H1 (cell line): Measurements from ENCODE around the gene RERE. TPM values are rescaled to one million over a fixed set of nuclear protein-coding genes. Genes with fewer than 3 reads are reported as not detected.

Source experiments
- CTCF ChIA-PET: fragments of 300-600 bp; sonication (Branson Sonifier 250); formaldehyde crosslinking; loops from one replicate; lab custom pipeline; 2021; ENCODE audit not compliant: partially characterized antibody; lab: Charles Lee
- POLR2A ChIA-PET: fragments of 300-600 bp; sonication (Branson Sonifier 250); formaldehyde crosslinking; loops from one replicate; lab custom pipeline; 2021; ENCODE audit warnings: inconsistent platforms; ENCODE audit not compliant: partially characterized antibody; lab: Charles Lee
- DNase-seq, 2 experiments: peaks; one replicate each; pipeline versions ENCODE4 v3.0.0 to v3.0.0-alpha.2; 2010 to 2022; ENCODE audit warnings: low spot score in 2 of 2, low read depth in 1 of 2, mixed read lengths in 1 of 2
- FAIRE-seq: peaks from 2 replicates; lab custom pipeline; 2011; peaks lifted over from hg19 to GRCh38; lab: Jason Lieb, UNC
- H2AFZ ChIP-seq: 2 replicates; pipeline ENCODE4 v1.8.1; 2012; ENCODE audit warnings: low read length, inconsistent platforms
- H2AK5ac ChIP-seq: 2 replicates; pipeline ENCODE4 v1.6.1; 2013; ENCODE audit warnings: low read depth, low read length
- H2BK120ac ChIP-seq: replicated peaks from 2 replicates; pipeline ENCODE3; 2013; ENCODE audit warnings: low read depth, low read length, inconsistent platforms
- H2BK12ac ChIP-seq: 2 replicates; pipeline ENCODE4 v1.6.1; 2013; ENCODE audit warnings: low read depth, low read length
- H2BK15ac ChIP-seq: 2 replicates; pipeline ENCODE4 v1.6.1; 2013; ENCODE audit warnings: low read length
- H2BK20ac ChIP-seq: 2 replicates; pipeline ENCODE4 v1.6.1; 2013; ENCODE audit warnings: low read length
- H2BK5ac ChIP-seq: 2 replicates; pipeline ENCODE4 v1.6.1; 2013; ENCODE audit warnings: low read depth, low read length
- H3K14ac ChIP-seq: 2 replicates; pipeline ENCODE4 v1.6.1; 2013; ENCODE audit warnings: inconsistent platforms; ENCODE audit not compliant: insufficient read length
- H3K18ac ChIP-seq: 2 replicates; pipeline ENCODE4 v1.6.1; 2013; ENCODE audit warnings: low read length; ENCODE audit errors: extremely low read depth
- H3K23ac ChIP-seq: 2 replicates; pipeline ENCODE4 v1.6.1; 2013; ENCODE audit warnings: inconsistent platforms; ENCODE audit not compliant: insufficient read length
- H3K23me2 ChIP-seq: 2 replicates; pipeline ENCODE4 v1.6.1; 2013; ENCODE audit warnings: low read depth, low read length
- H3K27ac ChIP-seq: 2 replicates; pipeline ENCODE4 v1.6.1; 2011; ENCODE audit warnings: low read depth, low read length, inconsistent platforms
- H3K27me3 ChIP-seq, 4 experiments: replicated peaks in 1 of 4; 1 replicate in 1 of 4; 2 replicates in 3 of 4; pipeline versions ENCODE4 v1.6.1 to v1.8.1; 2011 to 2013; ENCODE audit warnings: low read length in 3 of 4, mild to moderate bottlenecking in 3 of 4, inconsistent platforms in 2 of 4, mixed read lengths in 2 of 4, moderate library complexity in 1 of 4; ENCODE audit not compliant: control insufficient read depth in 3 of 4, insufficient read depth in 3 of 4; ENCODE audit errors: extremely low read depth in 1 of 4
- H3K36me3 ChIP-seq, 4 experiments: 2 replicates each; pipeline versions ENCODE4 v1.6.1 to v1.8.1; 2011 to 2013; ENCODE audit warnings: mild to moderate bottlenecking in 4 of 4, low read length in 3 of 4, moderate library complexity in 2 of 4, control low read depth in 1 of 4, inconsistent platforms in 1 of 4; ENCODE audit not compliant: insufficient read depth in 4 of 4, control insufficient read depth in 2 of 4
- H3K4ac ChIP-seq: replicated peaks from 2 replicates; pipeline ENCODE3; 2013; ENCODE audit warnings: low read length, low read depth, mixed read lengths, inconsistent platforms; ENCODE audit not compliant: insufficient read length
- H3K4me1 ChIP-seq, 4 experiments: replicated peaks in 1 of 4; 1 replicate in 1 of 4; 2 replicates in 3 of 4; pipeline versions ENCODE4 v1.6.1 to v1.8.1; 2011 to 2013; ENCODE audit warnings: low read length in 3 of 4, inconsistent platforms in 2 of 4, mixed read lengths in 1 of 4; ENCODE audit not compliant: insufficient read depth in 4 of 4, control insufficient read depth in 3 of 4
- H3K4me2 ChIP-seq, 2 experiments: 2 replicates each; pipeline versions ENCODE4 v1.6.1 to v1.8.1; 2011 to 2013; ENCODE audit warnings: low read depth in 2 of 2, low read length in 2 of 2, control low read depth in 1 of 2, inconsistent platforms in 1 of 2, mild to moderate bottlenecking in 1 of 2; ENCODE audit not compliant: insufficient read depth in 1 of 2
- H3K4me3 ChIP-seq, 4 experiments: fragments of 200-600, 300-600 bp in 1 of 4; sonication (generic), shearing (Covaris generic), sonication (Bioruptor Twin) in 1 of 4; 2 replicates each; pipeline versions ENCODE4 v1.5.1 to v1.8.1; 2011 to 2016; ENCODE audit warnings: low read length in 4 of 4, low read depth in 3 of 4, control low read depth in 2 of 4, inconsistent platforms in 2 of 4, mild to moderate bottlenecking in 2 of 4, mixed read lengths in 1 of 4, moderate library complexity in 1 of 4; ENCODE audit not compliant: insufficient read depth in 2 of 4; ENCODE audit errors: extremely low read depth in 1 of 4
- H3K56ac ChIP-seq: replicated peaks from 2 replicates; pipeline ENCODE3; 2013; ENCODE audit warnings: low read depth, mild to moderate bottlenecking, mixed read lengths, low read length, inconsistent platforms; ENCODE audit not compliant: insufficient read length
- H3K79me1 ChIP-seq: 2 replicates; pipeline ENCODE4 v1.6.1; 2013; ENCODE audit warnings: low read depth, low read length, control low read depth
- H3K79me2 ChIP-seq, 2 experiments: 2 replicates each; pipeline versions ENCODE4 v1.6.1 to v1.8.1; 2012 to 2013; ENCODE audit warnings: low read length in 2 of 2, mild to moderate bottlenecking in 2 of 2, inconsistent platforms in 1 of 2; ENCODE audit not compliant: insufficient read depth in 2 of 2, control insufficient read depth in 1 of 2
- H3K9ac ChIP-seq, 4 experiments: replicated peaks in 1 of 4; 1 replicate in 1 of 4; 2 replicates in 3 of 4; pipeline versions ENCODE4 v1.6.1 to v1.8.1; 2011 to 2013; ENCODE audit warnings: low read depth in 3 of 4, low read length in 3 of 4, control low read depth in 2 of 4, mild to moderate bottlenecking in 2 of 4, moderate library complexity in 2 of 4, inconsistent platforms in 1 of 4; ENCODE audit errors: extremely low read depth in 1 of 4
- H3K9me3 ChIP-seq, 2 experiments: 2 replicates each; pipeline versions ENCODE4 v1.6.1 to v1.8.1; 2012 to 2013; ENCODE audit warnings: mild to moderate bottlenecking in 2 of 2, moderate library complexity in 2 of 2, control low read depth in 1 of 2, inconsistent platforms in 1 of 2, low read depth in 1 of 2, low read length in 1 of 2, mixed read lengths in 1 of 2; ENCODE audit not compliant: insufficient read depth in 2 of 2
- H4K20me1 ChIP-seq, 2 experiments: replicated peaks in 1 of 2; 2 replicates each; pipeline versions ENCODE3 to v1.8.1; 2011 to 2013; ENCODE audit warnings: inconsistent platforms in 2 of 2, low read length in 2 of 2, mild to moderate bottlenecking in 1 of 2; ENCODE audit not compliant: insufficient read depth in 2 of 2, control insufficient read depth in 1 of 2
- H4K5ac ChIP-seq: 2 replicates; pipeline ENCODE4 v1.6.1; 2013; ENCODE audit warnings: low read length, low read depth, mixed read lengths, inconsistent platforms; ENCODE audit not compliant: insufficient read length
- H4K8ac ChIP-seq: 2 replicates; pipeline ENCODE4 v1.8.0; 2013; ENCODE audit warnings: mild to moderate bottlenecking, moderate library complexity, low read length, inconsistent platforms; ENCODE audit not compliant: insufficient read depth; ENCODE audit errors: extremely low read depth
- H4K91ac ChIP-seq: replicated peaks from 2 replicates; pipeline ENCODE3; 2013; ENCODE audit warnings: low read length, mixed read lengths, inconsistent platforms; ENCODE audit not compliant: insufficient read length
- CBX5 ChIP-seq: fragments of 300-800, 300-1000 bp; sonication (generic); IDR thresholded peaks from 2 replicates; pipeline ENCODE4 v1.7.1; 2016; ENCODE audit warnings: antibody characterized with exemption, low read length, low read depth
- JUN ChIP-seq: IDR thresholded peaks from 2 replicates; pipeline ENCODE4 v1.6.1; 2011; ENCODE audit warnings: low read depth, mild to moderate bottlenecking, improper control_type of control experiment, low read length
- KDM5A ChIP-seq: fragments of 200-600 bp; IDR thresholded peaks from 2 replicates; pipeline ENCODE4 v1.7.1; 2012; ENCODE audit warnings: mild to moderate bottlenecking, low read length, inconsistent platforms, mixed read lengths
- SIRT6 ChIP-seq: IDR thresholded peaks from one replicate; pipeline ENCODE4 v1.7.1; 2012; ENCODE audit warnings: low read length, inconsistent platforms
- SIX5 ChIP-seq: IDR thresholded peaks from 2 replicates; pipeline ENCODE4 v1.6.1; 2011; ENCODE audit warnings: mild to moderate bottlenecking, low read depth, low read length
- WGBS, 2 experiments: shearing (Covaris generic) in 1 of 2; methylation state at CpG; one replicate each; pipeline versions ENCODE4 v1.1.6 to v1.1.7; 2013 to 2015; ENCODE audit warnings: low lambda C conversion rate in 2 of 2, mixed read lengths in 2 of 2, inconsistent platforms in 1 of 2, low coverage in 1 of 2, missing lambda C conversion rate in 1 of 2; ENCODE audit not compliant: insufficient replicate concordance in 2 of 2, insufficient coverage in 1 of 2, insufficient read length in 1 of 2; ENCODE audit errors: extremely low coverage in 1 of 2, missing lambda C conversion rate in 1 of 2; 5-methylcytosine and 5-hydroxymethylcytosine counted together
- polyA plus RNA-seq, 7 experiments: library from polyadenylated mRNA; depleted of rRNA in 3 of 7; stranded (reverse) in 5 of 7; unstranded in 2 of 7; fragments of >200 nt in 5 of 7; fragments of 200-250 nt in 2 of 7; gene quantifications; 1 replicate in 5 of 7; 2 replicates in 1 of 7; 4 replicates in 1 of 7; pipeline versions ENCODE4 v1.2.1 to v1.2.3, GENCODE V29; 2011 to 2013; ENCODE audit warnings: missing spikeins in 2 of 7, mixed read lengths in 2 of 7
- total RNA-seq: library from RNA; stranded (reverse); fragmentation: NEBNext Ultra II Directional; extraction: Animal tissue kit (Norgen Biotek cat#: 25700); gene quantifications from 2 replicates; pipeline ENCODE4 v1.2.1, GENCODE V29; 2021

The RERE gene
- total and polyA plus RNA-seq, 2 of the 8 experiments (the other 6 are each of a cell fraction or from before 2014, with no cell fraction given): 15.3 to 142 TPM

DNA sequence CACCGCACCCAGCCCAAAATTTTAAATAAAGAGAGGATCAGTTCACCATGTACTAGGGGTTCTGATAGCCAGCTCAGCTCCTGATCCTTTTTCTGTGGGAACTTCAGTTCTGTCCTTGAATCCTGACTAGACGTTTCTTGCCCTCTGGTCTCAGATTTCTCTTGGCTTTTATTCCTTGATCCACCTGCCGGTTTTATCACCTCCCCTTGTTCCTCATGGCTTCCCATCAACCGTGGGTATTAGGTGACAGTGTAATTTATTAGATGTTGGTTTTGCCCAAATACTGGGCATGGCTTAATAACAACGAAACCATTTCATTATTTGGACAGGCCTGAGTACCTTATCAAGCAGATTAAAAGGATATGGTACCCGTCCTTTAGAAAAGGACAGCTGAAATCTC is 477.0 kb downstream of the RERE start:
- no peak overlapping the region for H2BK15ac ChIP-seq
- H2BK20ac ChIP-seq: no peak overlapping the region
- no peak overlapping the region for H2BK5ac ChIP-seq
- H2BK12ac ChIP-seq: no peak overlapping the region
- no peak overlapping the region for H2AFZ ChIP-seq
- no peaks in the 10 kb centered on the region for H3K36me3 ChIP-seq
- no peak overlapping the region for H3K23ac ChIP-seq
- no peak for TF ChIP-seq SIRT6
- no peak for TF ChIP-seq SIX5
- TF ChIP-seq CBX5: no peak
- TF ChIP-seq KDM5A: no peak
- no peak for TF ChIP-seq JUN
- H3K4me2 ChIP-seq: no peak overlapping the region
- H3K4me3 ChIP-seq: no peak overlapping the region
- no peak overlapping the region for H3K9ac ChIP-seq
- H3K79me1 ChIP-seq: no peaks in the 10 kb centered on the region
- no peak overlapping the region for H4K91ac ChIP-seq
- H3K56ac ChIP-seq: no peak overlapping the region
- no peak overlapping the region for H3K14ac ChIP-seq
- CTCF ChIA-PET: interaction anchor here (1.3 to 6.9 kb wide), 3 partner anchors 26 to 365 kb away, joined by 4 to 29 read pairs (median 5); no protein-coding TSS in a partner anchor
- peaks cover 0 to 4% of the 10 kb centered on the region in 2 experiments for H4K20me1 ChIP-seq
- H2AK5ac ChIP-seq: no peak overlapping the region
- H3K4me1 ChIP-seq: no peaks in the 10 kb centered on the region
- 89% methylated on average over 6 of the region's 6 CpGs; no CpG with 5 or more reads in 1 of the 2 experiments for WGBS, 2 experiments
- H3K18ac ChIP-seq: no peak overlapping the region
- no peak overlapping the region for H3K4ac ChIP-seq
- peaks cover 9% of the 10 kb centered on the region; the same call in 1 of the 2 replicates for H3K23me2 ChIP-seq
- H3K27me3 ChIP-seq: no peaks in the 10 kb centered on the region
- H3K9me3 ChIP-seq: no peaks in the 10 kb centered on the region
- no peak overlapping the region for H4K5ac ChIP-seq
- FAIRE-seq: no peak
- no peak overlapping the region for H3K27ac ChIP-seq
- no peaks in the 10 kb centered on the region for H3K79me2 ChIP-seq
- H4K8ac ChIP-seq: no peak overlapping the region
- DNase-seq: no peak
- POLR2A ChIA-PET: no interaction called here
- H2BK120ac ChIP-seq: no peak overlapping the region
